Activated naive CD4-positive, alpha-beta T cell (primary cell): ENCODE measurements around the gene HGF.
"Not testable (repeated sequence)": the region's sequence is repeated elsewhere in the genome, so short reads cannot be mapped to it uniquely, and the experiment has no call there.

Source experiments
- DNase-seq, 4 experiments: peaks; one replicate each; lab custom pipeline; 2025; lab: John Stamatoyannopoulos, UW

Gene HGF

DNA sequence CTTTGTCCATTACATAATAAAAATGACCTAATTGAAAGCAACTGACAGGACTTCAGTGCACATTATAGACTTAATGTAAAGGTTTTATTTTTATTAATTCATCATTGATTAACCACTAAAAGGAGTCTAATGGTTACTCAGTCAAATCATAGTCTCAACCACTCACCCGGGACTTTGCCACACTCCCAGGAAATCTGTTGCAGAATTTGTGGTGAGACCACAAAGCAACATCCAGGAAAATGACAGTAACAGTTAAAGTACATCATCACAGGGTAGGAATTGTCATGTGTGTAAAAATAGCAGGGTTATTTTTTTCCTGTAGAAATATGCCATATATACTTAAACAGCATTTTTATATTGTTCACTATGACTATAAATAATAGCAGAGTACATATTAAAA lies 6.3 kb upstream of the HGF start:
- no peak for DNase-seq

DNA sequence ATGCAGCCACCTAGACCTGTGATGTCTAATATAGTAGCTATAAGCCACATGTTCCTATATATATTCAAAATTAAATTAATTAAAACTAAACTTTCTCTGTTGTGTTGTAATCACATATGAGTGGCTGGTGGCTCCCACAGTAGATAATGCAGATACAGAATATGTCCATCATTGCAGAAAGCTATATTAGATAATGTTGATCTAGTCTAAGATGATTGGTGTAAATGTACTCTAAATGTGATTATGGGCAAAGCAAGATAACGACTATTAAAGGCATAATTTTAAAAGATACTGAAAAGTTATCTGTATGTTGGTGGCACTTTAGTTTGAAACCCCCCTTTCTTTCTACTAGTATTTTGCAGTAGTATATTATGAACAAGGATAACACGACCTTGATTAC lies 5.7 kb upstream of the HGF start:
- DNase-seq = no peak

DNA sequence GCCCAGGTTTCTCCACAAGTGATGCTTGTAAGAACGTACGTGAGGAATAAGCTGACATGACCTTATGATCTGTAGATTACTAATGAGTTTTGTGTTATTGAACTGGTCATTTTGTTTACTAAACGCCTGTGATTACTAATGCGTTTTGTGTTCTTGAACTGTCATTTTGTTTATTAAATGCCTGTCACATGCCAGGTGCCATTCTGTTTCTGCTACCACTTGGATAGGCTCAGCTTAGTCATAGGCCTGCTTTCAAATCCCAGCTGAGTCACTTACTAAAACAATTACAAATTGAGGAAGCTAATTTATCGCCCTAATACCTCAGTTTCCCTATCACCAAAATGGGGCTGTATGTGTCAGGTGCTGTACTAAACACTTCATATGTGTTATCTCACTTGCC lies 4.7 kb upstream of the HGF start:
- DNase-seq = no peak

DNA sequence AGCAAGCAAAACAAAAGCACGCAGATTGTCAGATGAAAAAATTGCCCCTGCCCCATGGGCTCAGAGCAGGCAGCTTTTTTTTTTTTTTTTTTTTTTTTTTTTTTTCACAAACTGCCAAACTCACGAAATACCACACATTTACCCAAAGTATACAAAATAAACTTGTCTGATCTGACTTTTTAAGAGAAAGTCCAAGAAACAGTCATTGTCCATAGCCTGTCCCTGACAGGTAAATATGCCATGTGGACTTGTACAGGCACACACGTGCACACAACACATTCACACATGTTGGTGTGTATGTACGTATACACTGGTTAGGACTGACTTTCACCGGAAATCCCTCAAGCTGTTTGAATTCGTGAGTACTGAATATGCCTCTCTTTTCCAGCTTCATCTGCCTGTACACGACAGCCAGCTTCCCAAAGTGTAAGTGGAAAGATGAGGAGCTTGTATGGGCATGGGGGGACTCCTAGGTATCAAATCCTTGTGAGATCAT lies 929 bp upstream of the HGF start:
- DNase-seq = no peak

DNA sequence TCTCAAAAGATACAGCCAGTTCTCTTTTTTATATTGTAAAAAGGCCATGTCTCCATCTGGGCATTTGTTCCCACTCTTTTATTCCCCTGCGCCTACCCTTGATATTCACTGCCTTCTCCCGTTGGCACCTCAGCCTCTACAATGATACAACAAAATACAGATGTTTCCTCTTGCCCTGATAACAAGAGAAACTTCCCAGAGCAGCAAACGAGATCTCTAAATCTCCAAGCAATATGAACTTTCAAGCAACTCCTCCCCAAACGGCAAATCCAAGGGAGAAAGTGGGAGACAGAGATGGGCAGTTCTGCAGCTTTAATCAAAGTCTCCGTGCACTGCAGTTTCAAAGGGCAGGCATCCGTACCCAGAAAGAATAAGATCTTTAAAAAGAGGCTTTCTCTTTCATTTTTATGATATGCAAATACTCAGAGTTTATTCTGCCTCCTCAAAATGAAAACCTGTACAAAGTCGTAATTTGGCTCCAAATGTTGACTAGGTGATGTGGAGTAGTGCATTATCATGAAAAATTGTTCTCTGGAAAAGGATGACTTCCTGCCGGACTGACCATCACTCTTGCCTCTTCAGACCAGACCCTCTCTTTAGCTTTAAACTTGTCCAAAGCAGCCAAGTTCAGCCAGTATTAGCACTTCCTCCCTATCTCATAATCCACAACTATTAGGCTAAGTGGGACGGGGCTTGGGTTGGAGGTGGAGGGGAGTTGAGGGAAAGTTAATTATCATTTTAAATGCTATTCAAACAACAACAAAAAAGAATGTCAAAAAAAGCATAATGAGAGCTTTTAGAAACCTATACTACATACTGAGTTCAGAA lies 682 bp downstream of the HGF start:
- no peak for DNase-seq

DNA sequence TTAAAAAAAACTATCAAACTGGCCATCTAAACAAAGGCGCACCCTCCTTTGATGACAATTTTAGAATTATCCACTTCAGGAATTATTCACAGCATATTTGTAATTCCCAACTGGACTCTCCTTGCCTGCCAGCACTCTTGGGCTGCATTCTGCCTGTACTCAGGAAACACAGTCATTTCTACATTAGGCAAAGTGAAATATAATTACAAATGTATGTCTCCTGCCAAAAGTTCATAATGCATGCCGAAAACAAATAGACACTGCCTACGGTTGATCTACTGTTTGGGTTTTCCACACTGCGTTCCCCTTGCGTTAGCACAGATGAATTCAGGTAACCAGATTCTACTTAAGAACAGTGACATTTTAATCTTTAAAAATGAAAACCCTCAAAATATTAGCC lies 1.9 kb downstream of the HGF start:
- DNase-seq = no peak

DNA sequence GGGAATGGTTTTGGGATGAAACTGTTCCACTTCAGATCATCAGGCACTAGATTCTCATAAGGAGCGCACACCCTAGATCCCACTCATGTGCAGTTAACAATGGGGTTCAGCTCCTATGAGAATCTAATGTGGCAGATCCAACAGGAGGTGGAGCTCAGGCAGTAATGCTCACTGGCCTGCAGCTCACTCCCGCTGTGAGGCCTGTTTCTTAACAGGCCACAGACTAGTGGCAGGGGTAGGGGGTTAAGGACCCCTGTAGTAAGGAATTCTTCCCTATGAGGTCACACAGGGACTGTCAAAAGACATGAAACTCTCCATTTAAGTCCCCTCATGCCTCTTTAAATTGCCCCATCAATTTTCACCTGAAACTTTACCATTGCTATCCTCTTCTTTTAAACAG lies 8.0 kb downstream of the HGF start:
- DNase-seq = no peak

DNA sequence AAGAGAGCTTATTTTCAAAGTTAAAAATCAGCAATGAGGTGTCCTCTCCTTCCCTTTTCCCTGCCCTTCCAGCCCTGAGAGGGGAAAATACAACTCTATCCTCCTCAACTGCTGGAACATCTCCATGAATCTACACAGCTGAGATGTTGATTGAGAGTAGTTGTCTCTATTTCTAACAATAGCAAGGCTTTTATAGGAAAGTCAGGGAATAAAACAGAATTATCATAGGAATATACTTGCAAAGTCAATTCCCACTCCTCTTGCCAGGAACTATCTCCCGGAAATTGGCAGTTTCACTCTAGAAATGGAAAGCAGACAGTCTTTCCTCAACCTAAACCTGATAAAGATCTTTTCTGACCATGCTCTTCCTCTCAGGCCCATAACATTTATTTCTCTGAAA lies 8.8 kb downstream of the HGF start:
- no peak for DNase-seq

DNA sequence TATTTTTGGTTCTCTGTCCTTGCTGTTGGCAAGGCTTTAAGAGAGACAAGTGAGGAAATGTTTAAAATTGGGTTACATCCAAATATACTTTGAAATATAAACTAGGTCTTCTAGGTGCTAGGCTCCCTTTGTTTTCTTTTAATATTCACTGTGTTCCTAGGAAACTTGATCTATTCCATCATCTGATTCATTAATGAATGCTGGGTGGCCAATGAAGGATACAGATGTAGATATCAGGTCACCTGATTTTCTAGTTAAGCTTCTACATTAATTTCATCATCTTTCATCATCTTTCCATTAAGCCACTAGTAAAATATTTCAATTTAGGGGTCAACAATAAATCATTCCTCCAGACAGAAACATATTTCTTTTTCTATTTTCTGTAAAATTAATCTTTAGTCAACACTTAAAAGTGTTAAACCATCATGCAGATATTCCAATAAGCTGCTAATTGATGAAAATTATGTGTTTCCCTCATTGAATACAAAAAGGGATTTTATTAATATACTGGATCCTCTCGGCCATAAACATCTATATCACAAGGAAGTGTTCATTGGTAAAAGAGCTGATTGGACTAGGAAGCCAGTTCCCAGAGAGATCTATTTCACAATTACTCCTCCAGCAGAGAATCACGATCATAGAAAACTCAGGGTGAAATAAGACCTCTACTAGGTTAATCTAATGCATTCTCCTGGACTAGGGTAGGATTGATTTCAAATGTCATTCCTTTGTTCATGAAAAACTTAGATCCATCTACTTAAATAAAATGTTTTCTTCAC lies 14.7 kb downstream of the HGF start:
- DNase-seq = no peak

DNA sequence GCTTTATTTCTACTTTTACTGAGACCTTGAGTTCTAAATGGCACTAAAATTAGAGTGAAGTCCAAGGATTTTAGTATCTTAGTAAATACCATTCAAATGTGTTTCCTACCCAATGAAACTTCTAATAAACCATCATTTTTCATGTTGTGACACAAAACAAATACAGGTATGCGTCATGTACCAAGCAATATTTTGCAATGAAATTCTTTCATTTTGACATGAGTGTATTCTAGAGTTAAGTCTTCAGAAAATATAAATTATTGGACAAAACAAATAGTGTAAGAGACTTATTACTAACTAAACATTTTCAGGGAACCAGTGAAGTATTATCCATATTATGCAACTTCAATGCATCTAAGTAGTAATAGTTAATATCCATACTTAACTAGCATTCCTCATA lies 16.5 kb downstream of the HGF start:
- DNase-seq = no peak

DNA sequence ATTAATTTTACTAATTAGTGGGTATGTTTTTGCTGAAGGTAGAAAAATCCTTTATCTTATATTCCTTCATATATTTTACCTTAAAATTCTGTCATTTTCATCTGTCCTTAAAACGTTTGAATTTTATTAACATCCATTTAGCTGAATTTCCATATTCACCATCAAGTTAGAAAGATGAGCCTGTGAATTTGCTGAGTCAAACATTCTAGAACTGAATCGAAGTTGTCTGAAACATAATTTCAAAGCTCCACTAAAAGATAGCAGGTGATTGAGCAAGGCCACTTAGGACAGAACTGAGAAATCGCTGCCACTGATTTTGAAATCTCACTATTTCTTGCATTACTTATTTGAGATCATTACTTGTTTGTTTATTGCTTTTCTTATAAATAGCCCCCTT lies 17.5 kb downstream of the HGF start:
- DNase-seq = no peak

DNA sequence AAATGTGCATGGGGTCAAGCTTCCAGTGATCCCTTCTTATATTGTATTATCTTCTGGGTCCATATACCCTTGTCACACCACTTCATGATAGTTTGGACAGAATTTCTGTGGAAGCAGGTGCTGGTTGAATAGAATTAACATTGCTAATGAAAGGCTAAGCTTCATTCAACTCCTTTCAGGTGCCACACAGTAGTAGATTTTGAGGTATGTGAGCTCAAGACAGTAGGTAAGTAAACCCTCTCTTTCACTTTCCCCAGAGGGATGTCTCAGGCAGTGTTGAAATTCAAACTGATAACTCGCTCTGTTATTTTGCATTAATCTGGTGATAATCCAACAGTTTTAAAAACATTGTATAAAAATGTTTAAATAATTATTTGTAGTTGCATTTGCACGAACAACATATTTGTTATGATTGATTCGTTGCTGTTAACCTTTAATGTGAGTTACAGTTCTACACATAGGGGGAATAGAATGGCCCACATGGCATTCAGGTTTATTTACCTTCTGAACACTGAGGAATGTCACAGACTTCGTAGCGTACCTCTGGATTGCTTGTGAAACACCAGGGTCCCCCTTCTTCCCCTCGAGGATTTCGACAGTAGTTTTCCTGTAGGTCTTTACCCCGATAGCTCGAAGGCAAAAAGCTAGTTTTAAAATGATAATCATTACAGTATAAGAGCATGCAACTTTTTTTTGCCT lies 18.1 kb downstream of the HGF start:
- DNase-seq = no peak

DNA sequence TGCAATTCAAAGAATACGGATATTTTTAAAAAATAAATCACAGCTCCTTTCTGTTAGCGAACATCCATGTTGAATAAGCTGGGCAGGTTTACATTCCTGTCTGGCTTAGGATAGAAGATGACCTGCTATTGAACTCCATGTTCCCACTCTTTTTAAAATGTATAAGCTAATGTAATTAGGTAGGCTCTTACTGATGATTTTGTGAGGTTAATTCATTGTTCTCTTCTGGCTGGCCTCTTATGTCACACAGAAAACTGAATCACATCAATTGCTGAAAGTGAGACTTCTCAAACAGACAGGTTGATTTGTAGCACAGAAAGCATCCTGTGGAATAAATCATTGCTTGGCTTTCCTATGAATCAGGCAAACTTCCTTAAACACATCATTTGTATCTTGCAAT lies 24.2 kb downstream of the HGF start:
- no peak for DNase-seq

DNA sequence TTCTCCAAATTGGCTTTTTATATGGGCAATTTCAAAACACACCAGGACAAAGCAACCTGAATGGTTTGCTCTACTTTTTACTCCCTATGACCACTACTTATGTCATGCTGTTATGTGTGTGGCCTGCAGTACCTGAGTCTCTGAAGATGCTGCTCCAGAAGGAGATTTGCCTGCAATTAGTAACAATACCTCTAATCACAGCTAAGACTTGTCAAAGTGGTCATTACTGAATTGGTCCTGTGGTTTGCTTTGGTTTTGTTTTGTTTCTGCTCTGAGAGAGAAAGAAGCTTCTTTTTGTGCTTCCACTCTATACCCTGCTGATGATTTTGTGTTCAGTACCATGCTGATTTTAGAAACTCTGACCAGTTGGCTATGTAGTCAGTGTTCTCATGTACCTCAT lies 25.5 kb downstream of the HGF start:
- DNase-seq = no peak

DNA sequence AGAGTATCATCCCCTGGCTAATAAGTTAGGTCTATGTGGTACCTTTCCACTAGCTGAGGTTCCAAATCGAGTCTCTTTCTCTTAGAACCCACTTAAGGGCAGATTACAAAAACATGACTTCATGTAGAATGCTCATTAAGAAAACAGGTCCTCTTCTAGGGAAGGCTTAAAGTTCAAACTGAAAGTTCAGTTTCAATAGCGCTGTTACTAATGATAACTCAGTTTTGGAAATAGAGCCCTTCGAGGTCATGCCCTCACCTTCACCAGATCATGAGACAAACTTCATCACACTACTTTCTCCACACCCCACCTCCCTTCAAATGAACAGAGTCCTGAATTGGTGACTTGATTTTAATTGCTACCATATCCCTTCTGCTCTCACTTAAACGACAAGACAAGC lies 26.2 kb downstream of the HGF start:
- DNase-seq = no peak

DNA sequence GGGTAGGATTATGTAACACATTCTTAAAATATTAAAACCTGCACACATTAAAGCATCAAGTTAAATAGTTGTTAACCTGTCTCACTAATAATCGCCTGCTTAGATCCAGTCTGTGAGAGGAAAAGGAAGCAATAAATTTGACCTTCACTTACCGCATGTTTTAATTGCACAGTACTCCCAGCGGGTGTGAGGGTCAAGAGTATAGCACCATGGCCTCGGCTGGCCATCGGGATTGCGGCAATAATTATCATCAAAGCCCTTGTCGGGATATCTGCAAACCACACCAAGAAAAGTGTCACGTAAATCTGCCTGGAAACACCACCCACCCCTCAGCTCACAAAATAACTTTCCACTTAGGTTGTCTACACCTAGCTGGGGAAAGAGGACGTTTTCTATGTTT lies 26.6 kb downstream of the HGF start:
- no peak for DNase-seq

DNA sequence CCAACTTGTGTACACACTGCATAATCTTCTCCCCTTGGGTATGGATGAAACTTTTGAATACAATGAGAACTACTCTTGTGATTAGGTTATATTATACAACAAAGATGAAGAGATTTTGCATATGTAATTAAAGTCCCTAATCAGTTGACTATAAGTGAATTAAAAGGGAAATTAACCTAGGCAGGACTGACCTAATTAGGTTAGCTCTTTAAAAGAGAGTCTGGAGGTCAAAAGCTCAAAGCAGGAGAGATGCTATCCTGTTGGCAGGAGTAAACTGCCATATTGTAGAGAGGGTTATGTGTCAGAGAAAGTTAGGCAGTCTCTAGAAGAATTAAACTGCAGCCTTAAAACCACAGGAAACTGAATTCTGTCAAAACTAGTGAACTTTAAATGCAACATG lies 29.4 kb downstream of the HGF start:
- no peak for DNase-seq

DNA sequence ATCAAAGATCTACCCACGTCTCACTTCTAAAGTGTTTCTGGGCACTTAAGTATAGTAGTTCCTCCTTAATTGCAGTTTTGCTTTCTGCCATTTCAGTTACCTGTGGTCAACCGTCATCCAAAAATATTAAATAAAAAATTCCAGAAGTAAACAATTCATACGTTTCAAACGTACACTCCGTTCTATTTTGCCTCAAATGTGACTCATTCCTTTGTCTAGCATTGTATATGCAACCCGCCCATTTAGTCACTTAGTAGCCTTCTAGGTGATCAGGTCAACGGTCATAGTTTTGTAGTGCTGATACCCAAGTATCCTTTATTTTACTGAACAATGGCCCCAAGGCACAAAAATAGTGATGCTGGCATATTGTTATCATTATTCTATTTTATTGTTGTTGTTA lies 33.8 kb downstream of the HGF start:
- DNase-seq = no peak

DNA sequence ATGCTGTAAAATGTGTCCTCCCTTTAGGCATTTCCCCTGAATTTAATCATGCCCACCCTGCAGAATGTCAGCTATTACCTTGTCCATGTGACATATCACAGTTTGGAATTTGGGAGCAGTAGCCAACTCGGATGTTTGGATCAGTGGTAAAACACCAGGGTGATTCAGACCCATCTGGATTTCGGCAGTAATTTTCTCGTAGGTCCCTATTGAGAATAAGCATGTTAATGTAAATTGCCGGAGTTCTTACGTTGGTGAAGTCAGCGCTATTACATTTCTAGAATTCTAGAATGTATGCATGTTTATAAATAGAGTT lies 44.1 kb downstream of the HGF start:
- no peak for DNase-seq

DNA sequence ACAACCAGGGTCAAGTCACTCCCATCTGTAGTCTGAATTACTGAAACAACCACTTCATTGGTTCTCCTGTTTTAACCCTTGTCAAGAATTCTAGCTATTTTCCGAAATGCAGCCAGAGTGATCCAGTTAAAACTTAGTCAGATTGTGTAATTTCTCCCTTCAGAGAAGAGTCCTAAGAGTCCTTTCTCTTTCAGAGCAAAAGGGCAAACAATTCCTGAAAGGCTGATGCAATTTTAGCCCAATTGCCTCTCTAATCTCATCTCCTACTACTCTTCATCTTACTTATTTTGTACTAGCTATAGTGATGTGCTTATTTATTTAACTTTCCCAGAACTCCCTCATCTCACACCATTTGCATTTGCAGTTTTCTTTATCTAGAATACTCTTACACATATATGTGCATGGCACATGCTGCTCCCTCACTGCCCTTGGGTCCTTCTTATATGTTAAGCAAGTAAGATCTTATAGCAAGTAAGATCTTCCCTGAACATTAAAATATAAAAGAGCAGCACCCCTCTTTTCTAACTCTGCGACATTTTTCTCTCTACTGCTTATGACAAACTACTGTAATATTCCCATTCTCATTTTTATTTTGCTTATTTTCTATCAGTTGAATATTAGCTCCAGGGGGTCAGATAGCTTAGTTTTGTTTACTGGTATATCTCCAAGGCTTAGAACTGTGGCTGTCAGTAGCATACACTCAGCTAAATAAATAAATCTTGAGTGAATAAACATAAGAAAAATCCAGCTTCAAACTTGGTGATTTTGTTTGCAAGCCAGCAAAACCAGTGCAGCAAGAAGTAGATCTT lies 44.6 kb downstream of the HGF start:
- no peak for DNase-seq

DNA sequence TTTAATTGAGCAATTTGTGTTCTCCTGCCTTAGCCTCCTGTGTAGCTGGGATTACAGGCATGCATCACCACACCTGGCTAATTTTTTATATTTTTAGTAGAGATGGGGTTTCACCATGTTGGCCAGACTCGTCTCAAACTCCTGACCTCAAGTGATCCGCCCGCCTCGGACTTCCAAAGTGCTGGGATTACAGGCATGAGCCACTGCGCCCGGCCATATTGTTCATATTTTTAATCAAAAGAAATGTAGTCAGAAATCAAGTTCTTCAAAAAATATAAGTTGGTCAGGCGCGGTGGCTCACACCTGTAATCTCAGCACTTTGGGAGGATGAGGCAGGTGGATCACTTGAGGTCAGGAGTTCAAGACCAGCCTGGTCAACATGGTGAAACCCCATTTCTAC lies 47.6 kb downstream of the HGF start:
- DNase-seq = not testable (repeated sequence)

DNA sequence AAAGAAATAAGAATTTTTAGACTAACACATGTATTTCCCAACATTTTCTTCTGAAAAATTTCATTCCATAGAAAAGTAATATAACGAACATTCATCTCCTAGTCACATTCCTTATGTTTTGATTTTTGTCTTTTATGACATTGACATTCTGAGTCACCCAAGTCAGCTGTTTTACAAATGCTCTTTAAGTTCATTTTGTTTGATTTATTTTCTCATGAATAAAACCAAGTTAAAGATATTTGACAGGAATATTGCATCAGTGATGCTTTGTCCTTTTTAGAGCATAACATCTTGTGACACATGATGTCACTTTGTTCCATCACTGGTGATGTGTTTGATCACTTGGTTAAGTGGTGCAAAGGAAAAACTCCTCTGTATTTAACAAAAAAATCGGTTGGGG lies 48.4 kb downstream of the HGF start:
- DNase-seq = no peak
